Caco-2 (cell line): Measurements from ENCODE around the gene RIOK2. TPM values are rescaled to one million over a fixed set of nuclear protein-coding genes. Genes with fewer than 3 reads are reported as not detected.

ENCODE experiments used
- BruUV-seq: library from RNA; stranded (reverse); fragments of 400-500 nt; replicated peaks from 2 replicates; lab custom pipeline; 2021; lab: Mats Ljungman, UMichigan
- CTCF ChIA-PET: fragments of 300-600 bp; sonication (Branson Sonifier 250); formaldehyde crosslinking; loops from one replicate; lab custom pipeline; 2022; ENCODE audit warnings: antibody characterized with exemption; lab: Charles Lee
- POLR2A ChIA-PET: fragments of 300-600 bp; sonication (Branson Sonifier 250); formaldehyde crosslinking; loops from one replicate; lab custom pipeline; 2022; ENCODE audit warnings: antibody characterized with exemption; lab: Charles Lee
- DNase-seq, 2 experiments: peaks; one replicate each; pipeline versions ENCODE4 v3.0.0 to v3.0.0-alpha.2; 2020 to 2022
- H3K27me3 ChIP-seq: replicated peaks from 2 replicates; pipeline ENCODE4 v1.6.0; 2011; ENCODE audit warnings: low read length; ENCODE audit not compliant: control insufficient read depth, insufficient read depth
- H3K36me3 ChIP-seq: 2 replicates; pipeline ENCODE4 v1.5.1; 2011; ENCODE audit warnings: low read length; ENCODE audit not compliant: control insufficient read depth, insufficient read depth
- H3K4me1 ChIP-seq: fragments of 250-450 bp; sonication (Bioruptor Pico); 2 replicates; pipeline ENCODE4 v1.5.1; 2020; ENCODE audit warnings: mild to moderate bottlenecking
- H3K4me3 ChIP-seq: 2 replicates; pipeline ENCODE4 v1.5.1; 2011; ENCODE audit warnings: low read depth, mild to moderate bottlenecking, control low read depth, low read length
- H3K9me3 ChIP-seq: fragments of 250-450 bp; sonication (Bioruptor Pico); 2 replicates; pipeline ENCODE4 v1.5.1; 2020; ENCODE audit warnings: mild to moderate bottlenecking, moderate library complexity
- H3K27ac Mint-ChIP-seq: one replicate; pipeline ENCODE4 v1.8.0; 2022; ENCODE audit warnings: mixed read lengths; ENCODE audit not compliant: unreplicated experiment
- H3K27me3 Mint-ChIP-seq: one replicate; pipeline ENCODE4 v1.8.0; 2022; ENCODE audit warnings: mixed read lengths; ENCODE audit not compliant: insufficient read depth, unreplicated experiment
- H3K36me3 Mint-ChIP-seq: one replicate; pipeline ENCODE4 v1.8.0; 2022; ENCODE audit warnings: mild to moderate bottlenecking, mixed read lengths; ENCODE audit not compliant: insufficient read depth, unreplicated experiment
- H3K4me1 Mint-ChIP-seq: one replicate; pipeline ENCODE4 v1.8.0; 2022; ENCODE audit warnings: low read depth, mixed read lengths; ENCODE audit not compliant: unreplicated experiment
- H3K4me3 Mint-ChIP-seq: one replicate; pipeline ENCODE4 v1.8.0; 2022; ENCODE audit warnings: mild to moderate bottlenecking, moderate library complexity, mixed read lengths; ENCODE audit not compliant: unreplicated experiment
- H3K9me3 Mint-ChIP-seq: one replicate; pipeline ENCODE4 v1.8.0; 2022; ENCODE audit warnings: mixed read lengths; ENCODE audit not compliant: unreplicated experiment
- intact Hi-C: fragments of 100-400 bp; cut with micrococcal nuclease; formaldehyde crosslinking; loops from one replicate; pipeline ENCODE4 v1.10.0; 2022; ENCODE audit not compliant: unreplicated experiment
- total RNA-seq: library from RNA; stranded (reverse); gene quantifications from 2 replicates; pipeline ENCODE4 v1.2.3, GENCODE V29; 2022
- TF ChIP-seq, protein P1 (sequence below), 2 experiments: fragments of 200-600 bp in 1 of 2; IDR thresholded peaks; 1 replicate in 1 of 2; 2 replicates in 1 of 2; pipeline versions ENCODE4 v1.5.1 to v1.8.0; 2011 to 2022; ENCODE audit warnings: antibody characterized with exemption in 1 of 2, control low read depth in 1 of 2, inconsistent platforms in 1 of 2, low read depth in 1 of 2, low read length in 1 of 2, mild to moderate bottlenecking in 1 of 2, moderate library complexity in 1 of 2; ENCODE audit not compliant: insufficient read depth in 1 of 2, severe bottlenecking in 1 of 2, unreplicated experiment in 1 of 2

Gene RIOK2
- total RNA-seq, 1 experiment from 2014 or later = 36.3 TPM

- ChIA-PET POLR2A (no interaction called here), CTCF (interaction anchor here (1.0 kb wide), 1 partner anchor 9 kb away, joined by 4 read pairs; the partner anchor contains the start of gene LIX1)
- DNase-seq = no peak
- Mint-ChIP-seq H3K4me3 (no peak overlapping the region), H3K36me3 (no peaks in the 10 kb centered on the region), H3K9me3 (peaks cover 14% of the 10 kb centered on the region), H3K27ac (no peak overlapping the region), H3K27me3 (no peaks in the 10 kb centered on the region), H3K4me1 (no peaks in the 10 kb centered on the region)
- Histone ChIP-seq H3K9me3 (no peaks in the 10 kb centered on the region; the same call in 1 of the 2 replicates), H3K4me1 (no peaks in the 10 kb centered on the region), H3K4me3 (no peak overlapping the region), H3K36me3 (no peaks in the 10 kb centered on the region), H3K27me3 (no peaks in the 10 kb centered on the region)
- BruUV-seq = no TSS peak
- intact Hi-C loops = no loop called here
- TF ChIP-seq, protein P1, sequence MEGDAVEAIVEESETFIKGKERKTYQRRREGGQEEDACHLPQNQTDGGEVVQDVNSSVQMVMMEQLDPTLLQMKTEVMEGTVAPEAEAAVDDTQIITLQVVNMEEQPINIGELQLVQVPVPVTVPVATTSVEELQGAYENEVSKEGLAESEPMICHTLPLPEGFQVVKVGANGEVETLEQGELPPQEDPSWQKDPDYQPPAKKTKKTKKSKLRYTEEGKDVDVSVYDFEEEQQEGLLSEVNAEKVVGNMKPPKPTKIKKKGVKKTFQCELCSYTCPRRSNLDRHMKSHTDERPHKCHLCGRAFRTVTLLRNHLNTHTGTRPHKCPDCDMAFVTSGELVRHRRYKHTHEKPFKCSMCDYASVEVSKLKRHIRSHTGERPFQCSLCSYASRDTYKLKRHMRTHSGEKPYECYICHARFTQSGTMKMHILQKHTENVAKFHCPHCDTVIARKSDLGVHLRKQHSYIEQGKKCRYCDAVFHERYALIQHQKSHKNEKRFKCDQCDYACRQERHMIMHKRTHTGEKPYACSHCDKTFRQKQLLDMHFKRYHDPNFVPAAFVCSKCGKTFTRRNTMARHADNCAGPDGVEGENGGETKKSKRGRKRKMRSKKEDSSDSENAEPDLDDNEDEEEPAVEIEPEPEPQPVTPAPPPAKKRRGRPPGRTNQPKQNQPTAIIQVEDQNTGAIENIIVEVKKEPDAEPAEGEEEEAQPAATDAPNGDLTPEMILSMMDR (IDR thresholded peaks at IDR 0.05; ENCODE audit: insufficient read depth in 1 of 2, low read depth in 1 of 2, low read length in 1 of 2, severe bottlenecking in 1 of 2, unreplicated experiment in 1 of 2) = no peak
Observed at GRCh38 chr5:97151370-97151769, 31.7 kb downstream of the RIOK2 start.

DNA sequence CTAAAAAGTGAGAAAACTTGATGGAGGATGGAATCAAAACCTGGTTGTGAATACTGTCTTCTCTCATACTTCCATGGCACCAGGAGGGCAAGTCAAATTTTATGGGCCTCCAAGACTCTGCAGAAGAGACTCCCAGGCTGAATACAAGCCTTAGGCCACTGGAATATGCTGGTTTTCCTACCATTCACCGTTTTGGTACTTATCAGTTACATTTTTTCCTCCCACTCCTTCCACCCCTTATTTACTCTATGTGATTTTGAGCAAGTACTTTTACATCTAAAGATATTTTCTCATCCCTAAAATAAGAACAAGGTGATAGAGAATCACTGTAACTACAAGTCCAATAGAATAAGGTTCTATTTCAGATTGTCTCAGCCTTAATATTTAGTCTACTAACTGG lies 32.6 kb downstream of the RIOK2 start:
- TF ChIP-seq, protein P1 (IDR thresholded peaks at IDR 0.05; ENCODE audit: insufficient read depth in 1 of 2, low read depth in 1 of 2, low read length in 1 of 2, severe bottlenecking in 1 of 2, unreplicated experiment in 1 of 2) = no peak
- no peak overlapping the region for H3K4me3 ChIP-seq
- no peaks in the 10 kb centered on the region; the same call in 1 of the 2 replicates for H3K9me3 ChIP-seq
- ChIA-PET CTCF (interaction anchor here (0.8 to 1.0 kb wide), 2 partner anchors 8 to 153 kb away, joined by 4 read pairs; partner anchors contain the start of gene LIX1), POLR2A (no interaction called here)
- H3K27me3 ChIP-seq = no peaks in the 10 kb centered on the region
- peaks cover 4% of the 10 kb centered on the region for H3K9me3 Mint-ChIP-seq
- no peak overlapping the region for H3K4me3 Mint-ChIP-seq
- no peaks in the 10 kb centered on the region for H3K4me1 Mint-ChIP-seq
- no peak overlapping the region for H3K27ac Mint-ChIP-seq
- intact Hi-C loops = no loop called here
- H3K27me3 Mint-ChIP-seq = no peaks in the 10 kb centered on the region
- no peaks in the 10 kb centered on the region for H3K36me3 ChIP-seq
- H3K4me1 ChIP-seq = no peaks in the 10 kb centered on the region
- no peak for DNase-seq
- H3K36me3 Mint-ChIP-seq = no peaks in the 10 kb centered on the region
- no TSS peak for BruUV-seq

DNA sequence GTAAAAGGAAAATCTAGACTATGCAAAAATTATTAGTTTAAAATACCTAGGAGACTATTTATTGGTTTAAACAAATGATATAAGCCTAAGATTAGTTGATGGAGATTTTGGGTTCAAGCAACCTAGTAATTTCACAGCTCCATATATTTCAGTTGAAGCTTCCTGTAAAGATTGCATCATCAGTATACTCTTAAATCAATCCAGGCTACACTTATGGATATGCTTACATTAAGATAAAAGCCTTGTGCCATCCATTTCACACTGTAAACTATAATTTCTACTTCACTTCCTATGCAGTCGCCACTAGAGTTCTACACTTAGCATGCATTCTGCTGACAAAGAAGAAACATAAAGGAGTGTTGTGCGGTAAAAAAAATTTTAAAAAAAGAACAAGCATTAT lies 33.3 kb downstream of the RIOK2 start:
- Histone ChIP-seq H3K4me3 (no peak overlapping the region), H3K27me3 (no peaks in the 10 kb centered on the region), H3K36me3 (no peaks in the 10 kb centered on the region), H3K9me3 (no peaks in the 10 kb centered on the region; the same call in 1 of the 2 replicates), H3K4me1 (no peaks in the 10 kb centered on the region)
- no TSS peak for BruUV-seq
- ChIA-PET CTCF (interaction anchor here (0.8 kb wide), 1 partner anchor 152 kb away, joined by 4 read pairs; no protein-coding TSS in a partner anchor), POLR2A (no interaction called here)
- Mint-ChIP-seq H3K9me3 (no peaks in the 10 kb centered on the region), H3K4me3 (no peak overlapping the region), H3K36me3 (no peaks in the 10 kb centered on the region), H3K27me3 (no peaks in the 10 kb centered on the region), H3K27ac (no peak overlapping the region), H3K4me1 (no peaks in the 10 kb centered on the region)
- no peak for DNase-seq
- TF ChIP-seq, protein P1 (IDR thresholded peaks at IDR 0.05; ENCODE audit: insufficient read depth in 1 of 2, low read depth in 1 of 2, low read length in 1 of 2, severe bottlenecking in 1 of 2, unreplicated experiment in 1 of 2) = no peak
- intact Hi-C loops = no loop called here
